HepG2 (cell line): ENCODE results near the gene STK31.

ENCODE experiments used
- ATF3 ChIP-seq: sonication (generic); formaldehyde crosslinking; IDR thresholded peaks from 2 replicates; pipeline ENCODE4 v1.4.0; 2020; ENCODE audit warnings: missing genetic modification reagents
- CEBPB ChIP-seq: IDR thresholded peaks from 2 replicates; pipeline ENCODE4 v1.6.1; 2011; ENCODE audit warnings: low read depth, low read length, improper control_type of control experiment, borderline replicate concordance
- HDAC2 ChIP-seq: sonication (generic); formaldehyde crosslinking; IDR thresholded peaks from 2 replicates; pipeline ENCODE4 v1.4.0; 2020; ENCODE audit warnings: missing genetic modification reagents
- HNRNPK ChIP-seq: fragments of 200-400 bp; formaldehyde crosslinking; IDR thresholded peaks from 2 replicates; pipeline ENCODE4 v1.6.1; 2018; ENCODE audit warnings: low read length, low read depth, moderate library complexity, mild to moderate bottlenecking; ENCODE audit not compliant: poor library complexity, severe bottlenecking
- PRMT3 ChIP-seq: sonication (generic); formaldehyde crosslinking; IDR thresholded peaks from 2 replicates; pipeline ENCODE4 v1.8.1; 2022; ENCODE audit warnings: low read depth, mild to moderate bottlenecking, moderate library complexity, missing genetic modification reagents, borderline replicate concordance
- RNF2 ChIP-seq: fragments of 450-650 bp; conservative IDR thresholded peaks from 2 replicates; pipeline ENCODE4 v1.6.1; 2016; ENCODE audit warnings: low read depth
- SMARCE1 ChIP-seq: fragments of 450-650 bp; IDR thresholded peaks from 2 replicates; pipeline ENCODE4 v1.6.1; 2017; ENCODE audit warnings: borderline replicate concordance
- SNAPC2 ChIP-seq: sonication (generic); formaldehyde crosslinking; IDR thresholded peaks from 2 replicates; pipeline ENCODE4 v1.8.1; 2022; ENCODE audit warnings: mild to moderate bottlenecking, missing genetic modification reagents
- ZNF879 ChIP-seq: sonication (generic); formaldehyde crosslinking; IDR thresholded peaks from 2 replicates; pipeline ENCODE4 v1.8.1; 2023; ENCODE audit warnings: missing genetic modification reagents
- TF ChIP-seq, protein P1 (sequence below): sonication (generic); formaldehyde crosslinking; IDR thresholded peaks from 2 replicates; pipeline ENCODE4 v1.4.0; 2020; ENCODE audit warnings: missing genetic modification reagents, borderline replicate concordance

GRCh38 chr7:23804707-23805106 is 94.7 kb downstream of the STK31 start:
- TF ChIP-seq HNRNPK (no peak), HDAC2 (no peak), ATF3 (no peak), CEBPB (no peak), RNF2 (no peak), SNAPC2 (CRISPR knock-in tag) (no peak), PRMT3 (CRISPR knock-in tag) (no peak), SMARCE1 (no peak), ZNF879 (CRISPR knock-in tag) (no peak)
- TF ChIP-seq, protein P1, sequence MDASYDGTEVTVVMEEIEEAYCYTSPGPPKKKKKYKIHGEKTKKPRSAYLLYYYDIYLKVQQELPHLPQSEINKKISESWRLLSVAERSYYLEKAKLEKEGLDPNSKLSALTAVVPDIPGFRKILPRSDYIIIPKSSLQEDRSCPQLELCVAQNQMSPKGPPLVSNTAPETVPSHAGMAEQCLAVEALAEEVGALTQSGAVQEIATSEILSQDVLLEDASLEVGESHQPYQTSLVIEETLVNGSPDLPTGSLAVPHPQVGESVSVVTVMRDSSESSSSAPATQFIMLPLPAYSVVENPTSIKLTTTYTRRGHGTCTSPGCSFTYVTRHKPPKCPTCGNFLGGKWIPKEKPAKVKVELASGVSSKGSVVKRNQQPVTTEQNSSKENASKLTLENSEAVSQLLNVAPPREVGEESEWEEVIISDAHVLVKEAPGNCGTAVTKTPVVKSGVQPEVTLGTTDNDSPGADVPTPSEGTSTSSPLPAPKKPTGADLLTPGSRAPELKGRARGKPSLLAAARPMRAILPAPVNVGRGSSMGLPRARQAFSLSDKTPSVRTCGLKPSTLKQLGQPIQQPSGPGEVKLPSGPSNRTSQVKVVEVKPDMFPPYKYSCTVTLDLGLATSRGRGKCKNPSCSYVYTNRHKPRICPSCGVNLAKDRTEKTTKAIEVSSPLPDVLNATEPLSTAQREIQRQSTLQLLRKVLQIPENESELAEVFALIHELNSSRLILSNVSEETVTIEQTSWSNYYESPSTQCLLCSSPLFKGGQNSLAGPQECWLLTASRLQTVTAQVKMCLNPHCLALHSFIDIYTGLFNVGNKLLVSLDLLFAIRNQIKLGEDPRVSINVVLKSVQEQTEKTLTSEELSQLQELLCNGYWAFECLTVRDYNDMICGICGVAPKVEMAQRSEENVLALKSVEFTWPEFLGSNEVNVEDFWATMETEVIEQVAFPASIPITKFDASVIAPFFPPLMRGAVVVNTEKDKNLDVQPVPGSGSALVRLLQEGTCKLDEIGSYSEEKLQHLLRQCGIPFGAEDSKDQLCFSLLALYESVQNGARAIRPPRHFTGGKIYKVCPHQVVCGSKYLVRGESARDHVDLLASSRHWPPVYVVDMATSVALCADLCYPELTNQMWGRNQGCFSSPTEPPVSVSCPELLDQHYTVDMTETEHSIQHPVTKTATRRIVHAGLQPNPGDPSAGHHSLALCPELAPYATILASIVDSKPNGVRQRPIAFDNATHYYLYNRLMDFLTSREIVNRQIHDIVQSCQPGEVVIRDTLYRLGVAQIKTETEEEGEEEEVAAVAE (CRISPR knock-in tag): no peak
